H1 (cell line): ENCODE results near the gene HDAC7. TPM values are rescaled to one million over a fixed set of nuclear protein-coding genes. Genes with fewer than 3 reads are reported as not detected.

Experiments used
- CHD7 ChIP-seq: fragments of 300-600 bp; sonication (generic); IDR thresholded peaks from 2 replicates; pipeline ENCODE4 v1.7.1; 2012; ENCODE audit warnings: low read length, moderate library complexity, mild to moderate bottlenecking, inconsistent platforms; ENCODE audit not compliant: insufficient replicate concordance
- polyA plus RNA-seq, 7 experiments: library from polyadenylated mRNA; depleted of rRNA in 3 of 7; stranded (reverse) in 5 of 7; unstranded in 2 of 7; fragments of >200 nt in 5 of 7; fragments of 200-250 nt in 2 of 7; gene quantifications; 1 replicate in 5 of 7; 2 replicates in 1 of 7; 4 replicates in 1 of 7; pipeline versions ENCODE4 v1.2.1 to v1.2.3, GENCODE V29; 2011 to 2013; ENCODE audit warnings: missing spikeins in 2 of 7, mixed read lengths in 2 of 7
- total RNA-seq: library from RNA; stranded (reverse); fragmentation: NEBNext Ultra II Directional; extraction: Animal tissue kit (Norgen Biotek cat#: 25700); gene quantifications from 2 replicates; pipeline ENCODE4 v1.2.1, GENCODE V29; 2021

The HDAC7 gene
- total and polyA plus RNA-seq, 2 of the 8 experiments (the other 6 are each of a cell fraction or from before 2014, with no cell fraction given): 25.5 to 84.9 TPM

GRCh38 chr12:47828976-47829482 is 9.3 kb upstream of the HDAC7 start (continued):
- no peak for TF ChIP-seq CHD7
- TF ChIP-seq, all 59 proteins: peak for 1
